ENCODE data around the gene ITFG2. TPM values are rescaled to one million over a fixed set of nuclear protein-coding genes. Genes with fewer than 3 reads are reported as not detected.

ITFG2 gene
- total and polyA plus RNA-seq, 10 of the 15 experiments (the other 5 are each of a cell fraction or from before 2014, with no cell fraction given) = 21.2 to 39.5 (median 25.9) TPM

GRCh38 chr12:2826721-2827515 lies 14.4 kb downstream of the ITFG2 start:
- no peak overlapping the region for H3K4me2 ChIP-seq (ENCODE audit: control insufficient read depth, insufficient read depth)
- no peak overlapping the region for H3K9ac ChIP-seq (ENCODE audit: control insufficient read depth, insufficient read depth, low read length)
- H4K20me1 ChIP-seq (ENCODE audit: control insufficient read depth, insufficient read depth) = no peaks in the 10 kb centered on the region; the same call in 1 of the 2 replicates
- 88% methylated on average over 14 of the region's 14 CpGs for WGBS (ENCODE audit: insufficient coverage, insufficient replicate concordance, low lambda C conversion rate, missing lambda C conversion rate)
- RAD21 ChIA-PET (ENCODE audit: unreplicated experiment) = no interaction called here
- no peaks in the 10 kb centered on the region for H3K9me3 ChIP-seq (replicated peaks; ENCODE audit: control insufficient read depth, insufficient read depth, low read length)
- H3K4me3 ChIP-seq = no peak overlapping the region
- TF ChIP-seq GATAD2B (conservative IDR thresholded peaks at IDR 0.05; ENCODE audit: low read depth) = no peak
- TF ChIP-seq SMARCA5 (IDR thresholded peaks at IDR 0.05) = no peak
- no peak for TF ChIP-seq HSF1 (IDR thresholded peaks at IDR 0.05; ENCODE audit: low read depth, low read length)
- TF ChIP-seq RCOR1 (conservative IDR thresholded peaks at IDR 0.05; ENCODE audit: low read depth, low read length) = no peak
- no peak for TF ChIP-seq USF1 (IDR thresholded peaks at IDR 0.05; ENCODE audit: borderline replicate concordance, extremely low read length, insufficient read depth, low read depth, low read length)
- TF ChIP-seq PKNOX1 (IDR thresholded peaks at IDR 0.05) = no peak
- no peak for TF ChIP-seq DPF2 (IDR thresholded peaks at IDR 0.05)
- TF ChIP-seq IRF4 (IDR thresholded peaks at IDR 0.05; ENCODE audit: low read depth, low read length) = no peak
- TF ChIP-seq NKRF (conservative IDR thresholded peaks at IDR 0.05) = no peak
- no peak for TF ChIP-seq RAD51 (IDR thresholded peaks at IDR 0.05)
- TF ChIP-seq ZNF217 (IDR thresholded peaks at IDR 0.05) = no peak
- TF ChIP-seq SPI1 (IDR thresholded peaks at IDR 0.05; ENCODE audit: borderline replicate concordance, insufficient read depth, low read depth, low read length) = no peak
- no peak for TF ChIP-seq SREBF1 (IDR thresholded peaks at IDR 0.05; ENCODE audit: low read length)
- TF ChIP-seq ATF7 (IDR thresholded peaks at IDR 0.05; ENCODE audit: low read depth) = no peak
- TF ChIP-seq MEF2A (IDR thresholded peaks at IDR 0.05; ENCODE audit: insufficient read depth, low read depth, low read length) = no peak
- no peak for TF ChIP-seq HDGF (IDR thresholded peaks at IDR 0.05)
- no peak for TF ChIP-seq BMI1 (IDR thresholded peaks at IDR 0.05; ENCODE audit: borderline replicate concordance)
- no peak for TF ChIP-seq SREBF2 (IDR thresholded peaks at IDR 0.05; ENCODE audit: low read length)
- no peak for TF ChIP-seq CBFB (IDR thresholded peaks at IDR 0.05; ENCODE audit: low read depth)
- SMC1A ChIA-PET (ENCODE audit: uncharacterized antibody, unreplicated experiment) = no interaction called here
- H2AFZ ChIP-seq (ENCODE audit: control insufficient read depth, low read depth, low read length) = no peak overlapping the region
- H3K27ac ChIP-seq (ENCODE audit: control insufficient read depth, insufficient read depth) = no peak overlapping the region
- DNase-seq (ENCODE audit: low read depth, low spot score) = no peak
- BruUV-seq (replicated peaks) = no TSS peak
- H3K79me2 ChIP-seq (ENCODE audit: control insufficient read depth, insufficient read depth, low read length) = no peaks in the 10 kb centered on the region
- no peak for FAIRE-seq
- in situ Hi-C loops (cut with MboI) = no loop called here
- no peak for ATAC-seq
- H3K27me3 ChIP-seq (replicated peaks in 1 of 2; ENCODE audit: control insufficient read depth in 2 of 2, insufficient read depth in 2 of 2, low read length in 1 of 2) = no peaks in the 10 kb centered on the region
- CTCF ChIA-PET = no interaction called here
- POLR2A ChIA-PET = interaction anchor here (0.7 kb wide), 2 partner anchors 25 to 949 kb away, joined by 3 read pairs; no protein-coding TSS in a partner anchor
- no peaks in the 10 kb centered on the region for H3K4me1 ChIP-seq (ENCODE audit: control insufficient read depth, insufficient read depth, low read length)
- peaks cover 5 to 18% of the 10 kb centered on the region in 2 experiments for H3K36me3 ChIP-seq (ENCODE audit: control insufficient read depth in 2 of 2, insufficient read depth in 2 of 2, low read length in 1 of 2)
- intact Hi-C loops (cut with micrococcal nuclease; ENCODE audit: unreplicated experiment) = no loop called here

All from GM12878 (cell line).